Natural killer cell (primary cell): ENCODE results near the gene CXCL16. TPM values are rescaled to one million over a fixed set of nuclear protein-coding genes. Genes with fewer than 3 reads are reported as not detected.

Experiments used
- ATAC-seq, 3 donors: fragments of 150-1000 bp in 2 of 3; fragments of 200-7000 bp in 1 of 3; cut with Tn5 transposase; 1 replicate in 1 of 3; 2 replicates in 2 of 3; pipeline ENCODE4 v1.10.0; 2021; ENCODE audit warnings: mild to moderate bottlenecking in 2 of 3, moderate library complexity in 2 of 3
- DNase-seq, 2 donors: peaks; one replicate each; pipeline versions ENCODE4 v3.0.0 to v3.0.0-alpha.2; 2013 to 2021; ENCODE audit warnings: mixed read lengths in 1 of 2
- H3K27ac ChIP-seq: one replicate; pipeline ENCODE4 v1.5.1; 2013; ENCODE audit warnings: mild to moderate bottlenecking, low read length
- H3K27me3 ChIP-seq: one replicate; pipeline ENCODE4 v1.6.1; 2013; ENCODE audit warnings: low read length; ENCODE audit not compliant: control insufficient read depth, insufficient read depth
- H3K36me3 ChIP-seq: one replicate; pipeline ENCODE4 v1.6.1; 2013; ENCODE audit warnings: low read length; ENCODE audit not compliant: control insufficient read depth, insufficient read depth
- H3K4me1 ChIP-seq: one replicate; pipeline ENCODE4 v1.6.1; 2013; ENCODE audit warnings: low read length; ENCODE audit not compliant: control insufficient read depth, insufficient read depth
- H3K4me3 ChIP-seq: one replicate; pipeline ENCODE4 v1.5.1; 2013; ENCODE audit warnings: low read length
- H3K9me3 ChIP-seq: one replicate; pipeline ENCODE4 v1.6.1; 2013; ENCODE audit warnings: low read length; ENCODE audit not compliant: control insufficient read depth, insufficient read depth
- H3K27ac Mint-ChIP-seq, 2 donors: one replicate each; pipeline ENCODE4 v1.8.0; 2022; ENCODE audit warnings: mild to moderate bottlenecking in 2 of 2, mixed read lengths in 2 of 2, moderate library complexity in 1 of 2
- H3K27me3 Mint-ChIP-seq, 2 donors: one replicate each; pipeline ENCODE4 v1.8.0; 2022; ENCODE audit warnings: low read depth in 2 of 2, mixed read lengths in 2 of 2
- H3K36me3 Mint-ChIP-seq: one replicate; pipeline ENCODE4 v1.8.0; 2022; ENCODE audit warnings: mixed read lengths
- H3K4me1 Mint-ChIP-seq, 2 donors: one replicate each; pipeline ENCODE4 v1.8.0; 2022; ENCODE audit warnings: mixed read lengths in 2 of 2
- H3K4me3 Mint-ChIP-seq: one replicate; pipeline ENCODE4 v1.8.0; 2022; ENCODE audit warnings: mild to moderate bottlenecking, moderate library complexity, mixed read lengths
- H3K9me3 Mint-ChIP-seq, 2 donors: one replicate each; pipeline ENCODE4 v1.8.0; 2022; ENCODE audit warnings: mixed read lengths in 2 of 2
- CTCF ChIP-seq: fragments of 200-600 bp; IDR thresholded peaks from one replicate; pipeline ENCODE4 v1.8.0; 2022; ENCODE audit warnings: antibody characterized with exemption
- WGBS: methylation state at CpG from one replicate; pipeline ENCODE4 v1.1.7; 2013; ENCODE audit warnings: missing lambda C conversion rate; ENCODE audit not compliant: insufficient coverage; 5-methylcytosine and 5-hydroxymethylcytosine counted together
- intact Hi-C: fragments of 100-400 bp; cut with micrococcal nuclease; formaldehyde crosslinking; loops from one replicate; pipeline ENCODE4 v1.14.2; 2022
- total RNA-seq, 4 donors: library from RNA; stranded (reverse); fragments of 120-200 nt in 1 of 4; gene quantifications; one replicate each; pipeline versions ENCODE4 v1.2.3 to v1.2.4, GENCODE V29; 2013 to 2022

Gene CXCL16
- total RNA-seq, 3 donors from 2014 or later (not counting 1 experiment from before 2014, with no cell fraction given): 4.0 to 31.8 (median 16.0) TPM

GRCh38 chr17:4719684-4720221, 20.0 kb downstream of the CXCL16 start:
- 84% methylated on average over 15 of the region's 15 CpGs for WGBS
- no peaks in the 10 kb centered on the region for H3K9me3 Mint-ChIP-seq
- intact Hi-C loops: no loop called here

GRCh38 chr17:4719146-4719545, 20.6 kb downstream of the CXCL16 start:
- Mint-ChIP-seq H3K4me1 (peaks cover 44 to 69% of the 10 kb centered on the region in 2 donors), H3K27me3 (no peaks in the 10 kb centered on the region), H3K27ac (peak overlapping the region; percentile 40 to 80), H3K9me3 (no peaks in the 10 kb centered on the region), H3K4me3 (no peak overlapping the region), H3K36me3 (peaks cover 7% of the 10 kb centered on the region)
- Histone ChIP-seq H3K9me3 (no peaks in the 10 kb centered on the region), H3K36me3 (peaks cover 54% of the 10 kb centered on the region), H3K4me3 (no peak overlapping the region), H3K27me3 (no peaks in the 10 kb centered on the region), H3K27ac (no peak overlapping the region), H3K4me1 (peaks cover 57% of the 10 kb centered on the region)
- no peak for TF ChIP-seq CTCF
- DNase-seq (no peak), ATAC-seq (no peak)
- 84% methylated on average over 10 of the region's 10 CpGs for WGBS
- intact Hi-C loops: no loop called here

More at GRCh38 chr17:4719684-4720221, 20.0 kb downstream of the CXCL16 start:
- peaks cover 40 to 64% of the 10 kb centered on the region in 2 donors for H3K4me1 Mint-ChIP-seq
- peaks cover 7% of the 10 kb centered on the region for H3K36me3 Mint-ChIP-seq
- Histone ChIP-seq H3K27ac (no peak overlapping the region), H3K36me3 (peaks cover 54% of the 10 kb centered on the region), H3K4me3 (no peak overlapping the region), H3K27me3 (no peaks in the 10 kb centered on the region), H3K9me3 (no peaks in the 10 kb centered on the region), H3K4me1 (peaks cover 51% of the 10 kb centered on the region)
- no peak for ATAC-seq
- TF ChIP-seq CTCF: no peak
- no peaks in the 10 kb centered on the region for H3K27me3 Mint-ChIP-seq
- H3K27ac Mint-ChIP-seq: peak overlapping the region in 1 of 2 donors; percentile 40
- DNase-seq: no peak
- no peak overlapping the region for H3K4me3 Mint-ChIP-seq

- Histone ChIP-seq H3K9me3 (no peaks in the 10 kb centered on the region), H3K36me3 (peaks cover 54% of the 10 kb centered on the region), H3K27me3 (no peaks in the 10 kb centered on the region), H3K4me3 (no peak overlapping the region), H3K27ac (peak overlapping the region; percentile 66), H3K4me1 (peaks cover 66% of the 10 kb centered on the region)
- Mint-ChIP-seq H3K27ac (peak overlapping the region; percentile 80 to 96), H3K4me1 (peaks cover 50 to 77% of the 10 kb centered on the region in 2 donors), H3K4me3 (peak overlapping the region; percentile 17), H3K36me3 (peaks cover 7% of the 10 kb centered on the region), H3K9me3 (no peaks in the 10 kb centered on the region), H3K27me3 (no peaks in the 10 kb centered on the region)
- intact Hi-C loops: no loop called here
- TF ChIP-seq CTCF: no peak
- WGBS: 94% methylated on average over 12 of the region's 13 CpGs
- ATAC-seq: no peak
- no peak for DNase-seq
Measured at GRCh38 chr17:4718276-4718675, 21.5 kb downstream of the CXCL16 start.

GRCh38 chr17:4717791-4718190, 21.9 kb downstream of the CXCL16 start:
- ATAC-seq (peak; percentile 17 to 60 (median 18)), DNase-seq (no peak)
- peaks cover 7% of the 10 kb centered on the region for H3K36me3 Mint-ChIP-seq
- intact Hi-C loops: no loop called here
- H3K4me1 Mint-ChIP-seq: peaks cover 50 to 79% of the 10 kb centered on the region in 2 donors
- WGBS: 65% methylated on average over 15 of the region's 17 CpGs
- H3K36me3 ChIP-seq: peaks cover 54% of the 10 kb centered on the region
- H3K9me3 ChIP-seq: no peaks in the 10 kb centered on the region
- no peak overlapping the region for H3K4me3 ChIP-seq
- H3K27ac Mint-ChIP-seq: peak overlapping the region; percentile 80 to 96
- no peaks in the 10 kb centered on the region for H3K27me3 ChIP-seq
- H3K9me3 Mint-ChIP-seq: no peaks in the 10 kb centered on the region
- peak overlapping the region; percentile 66 for H3K27ac ChIP-seq
- no peak for TF ChIP-seq CTCF
- H3K4me3 Mint-ChIP-seq: no peak overlapping the region
- peaks cover 71% of the 10 kb centered on the region for H3K4me1 ChIP-seq
- no peaks in the 10 kb centered on the region for H3K27me3 Mint-ChIP-seq
